GM23338 (cell line): ENCODE measurements around the gene TNFRSF21. TPM values are rescaled to one million over a fixed set of nuclear protein-coding genes. Genes with fewer than 3 reads are reported as not detected.

Source experiments
- CREB1 ChIP-seq: fragments of 250-450 bp; sonication (Bioruptor Pico); IDR thresholded peaks from 2 replicates; pipeline ENCODE4 v1.5.0; 2020; ENCODE audit warnings: low read depth, mild to moderate bottlenecking, moderate library complexity
- CTCF ChIP-seq, 2 experiments: fragments of 200-600 bp in 1 of 2; sonication (generic) in 1 of 2; conservative IDR thresholded peaks; 2 replicates each; pipeline versions ENCODE4 v1.5.1 to v1.6.1; 2016 to 2017; ENCODE audit warnings: antibody characterized with exemption in 2 of 2, low read depth in 2 of 2, mild to moderate bottlenecking in 2 of 2, moderate library complexity in 1 of 2
- EZH2phosphoT487 ChIP-seq: fragments of 200-600 bp; sonication (generic); IDR thresholded peaks from one replicate; pipeline ENCODE4 v1.8.1; 2018; ENCODE audit warnings: antibody characterized with exemption; ENCODE audit not compliant: unreplicated experiment
- NANOG ChIP-seq: IDR thresholded peaks from 2 replicates; pipeline ENCODE4 v1.6.1; 2016; ENCODE audit warnings: antibody characterized with exemption, borderline replicate concordance
- POLR2AphosphoS5 ChIP-seq: IDR thresholded peaks from 2 replicates; pipeline ENCODE4 v1.6.1; 2016; ENCODE audit warnings: antibody characterized with exemption, low read depth
- REST ChIP-seq: IDR thresholded peaks from one replicate; pipeline ENCODE4 v1.6.1; 2018; ENCODE audit warnings: antibody characterized with exemption; ENCODE audit not compliant: unreplicated experiment
- STAT1 ChIP-seq: IDR thresholded peaks from one replicate; pipeline ENCODE4 v1.6.1; 2016; ENCODE audit warnings: antibody characterized with exemption; ENCODE audit not compliant: unreplicated experiment
- ZNF114 ChIP-seq: fragments of 250-450 bp; sonication (Bioruptor Pico); IDR thresholded peaks from 2 replicates; pipeline ENCODE4 v1.5.0; 2020; ENCODE audit warnings: mild to moderate bottlenecking, moderate library complexity
- ZNF331 ChIP-seq: fragments of 250-450 bp; sonication (Bioruptor Pico); IDR thresholded peaks from 2 replicates; pipeline ENCODE4 v1.5.0; 2020; ENCODE audit warnings: low read depth, mild to moderate bottlenecking, moderate library complexity
- ZNF462 ChIP-seq: fragments of 250-450 bp; sonication (Bioruptor Pico); IDR thresholded peaks from 2 replicates; pipeline ENCODE4 v1.5.0; 2020; ENCODE audit warnings: mild to moderate bottlenecking, moderate library complexity
- polyA plus RNA-seq: library from polyadenylated mRNA; unstranded; fragments of >200 nt; fragmentation: Nextera tagmentation; extraction: Ambion mirVana; gene quantifications from 2 replicates; pipeline ENCODE4 v1.2.1, GENCODE V29; 2016
- total RNA-seq: library from RNA; depleted of rRNA; stranded (reverse); fragments of >200 nt; shearing (Covaris generic); gene quantifications from 2 replicates; pipeline ENCODE4 v1.2.3, GENCODE V29; 2014

Gene TNFRSF21
- total and polyA plus RNA-seq, 2 experiments from 2014 or later = 22.1 to 48.1 TPM

GRCh38 chr6:47254051-47254450, 55.7 kb downstream of the TNFRSF21 start (continued):
- TF ChIP-seq ZNF462 (CRISPR knock-in tag) (no peak), REST (no peak), ZNF114 (CRISPR knock-in tag) (no peak), NANOG (no peak), ZNF331 (CRISPR knock-in tag) (no peak), STAT1 (no peak), CTCF (conservative IDR thresholded peaks at IDR 0.05; ENCODE audit: low read depth in 2 of 2) (no peak), POLR2AphosphoS5 (no peak), CREB1 (no peak), EZH2phosphoT487 (no peak)
